Ascending aorta (tissue), 2 donors: ENCODE data around the gene PSMB3. TPM values are rescaled to one million over a fixed set of nuclear protein-coding genes. Genes with fewer than 3 reads are reported as not detected.

Experiments
- DNase-seq, 2 donors: peaks; one replicate each; pipeline ENCODE4 v3.0.0-alpha.2; 2019; ENCODE audit warnings: low spot score in 2 of 2
- H3K27ac ChIP-seq, 2 donors: fragments of 200-600 bp; sonication (generic); one replicate each; pipeline ENCODE4 v1.5.1; 2016 to 2017; ENCODE audit warnings: mild to moderate bottlenecking in 1 of 2
- H3K27me3 ChIP-seq: fragments of 200-600 bp; sonication (generic); one replicate; pipeline ENCODE4 v1.5.1; 2017
- H3K36me3 ChIP-seq, 2 donors: fragments of 200-600 bp; sonication (generic); one replicate each; pipeline ENCODE4 v1.5.1; 2016
- H3K4me1 ChIP-seq, 2 donors: fragments of 200-600 bp; sonication (generic); one replicate each; pipeline ENCODE4 v1.5.1; 2016 to 2017; ENCODE audit warnings: mild to moderate bottlenecking in 1 of 2
- H3K4me3 ChIP-seq, 2 donors: fragments of 200-600 bp; sonication (generic); one replicate each; pipeline ENCODE4 v1.5.1; 2016 to 2017; ENCODE audit warnings: mild to moderate bottlenecking in 1 of 2
- H3K9me3 ChIP-seq, 2 donors: fragments of 200-600 bp; sonication (generic); one replicate each; pipeline ENCODE4 v1.5.1; 2016
- intact Hi-C: fragments of 100-400 bp; cut with DNase I; formaldehyde crosslinking; loops from one replicate; pipeline ENCODE4 v1.15.1; 2023
- total RNA-seq: library from RNA; depleted of rRNA; stranded (reverse); fragments of >200 nt; gene quantifications from one replicate; pipeline ENCODE4 v1.1.0, GENCODE V29; 2016
- TF ChIP-seq, protein P1 (sequence below), 3 experiments: fragments of 200-600 bp in 2 of 3; fragments of 450-650 bp in 1 of 3; sonication (generic) in 2 of 3; IDR thresholded peaks; one replicate each; pipeline ENCODE4 v1.5.1; 2016 to 2019; ENCODE audit warnings: antibody characterized with exemption in 3 of 3, mild to moderate bottlenecking in 1 of 3, moderate library complexity in 1 of 3

Gene PSMB3
- total RNA-seq, 1 donor from 2014 or later: 189 TPM

DNA sequence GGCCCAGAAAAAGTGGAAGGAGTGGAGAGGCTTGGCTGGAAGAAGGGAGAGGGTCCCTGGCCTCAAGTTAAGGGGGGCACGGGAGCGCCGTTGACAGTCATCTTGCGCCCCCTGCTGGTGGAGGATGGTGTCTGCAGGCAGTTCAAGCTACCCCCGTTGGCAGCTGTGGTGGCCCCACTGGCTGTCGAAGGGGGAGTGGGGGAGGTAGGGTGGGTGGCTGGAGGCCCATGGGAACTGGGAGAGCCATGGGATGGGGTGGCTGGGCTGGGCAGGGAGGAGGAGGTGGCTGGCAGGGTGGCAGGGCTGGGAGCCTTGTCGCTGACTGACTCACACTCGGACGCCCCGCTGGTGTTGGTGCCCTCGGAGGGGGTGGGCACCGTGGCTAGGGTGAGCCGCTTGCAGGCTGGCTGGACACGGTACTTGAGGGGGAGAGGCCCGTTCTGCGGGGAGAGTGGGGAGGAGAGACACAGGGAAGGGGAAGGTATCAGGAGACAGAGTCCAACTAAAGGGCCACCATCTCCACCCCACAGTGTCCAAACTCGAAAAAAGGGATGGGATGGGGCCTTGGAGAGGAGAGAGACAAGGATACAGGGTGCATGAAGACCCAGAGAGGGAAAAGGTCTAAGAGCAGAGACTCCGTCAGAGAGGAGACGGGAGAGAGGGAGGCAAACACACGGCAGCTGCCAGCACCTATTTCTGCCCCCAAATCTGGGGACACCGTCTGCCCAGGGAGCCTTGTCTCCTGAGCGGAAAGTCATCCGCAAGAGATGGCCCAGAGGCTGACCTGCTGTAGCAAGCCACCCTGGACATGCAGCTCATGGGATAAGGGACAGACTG lies 17.2 kb upstream of the PSMB3 start:
- peaks cover 5 to 17% of the 10 kb centered on the region in 2 donors for H3K4me1 ChIP-seq
- TF ChIP-seq, protein P1, sequence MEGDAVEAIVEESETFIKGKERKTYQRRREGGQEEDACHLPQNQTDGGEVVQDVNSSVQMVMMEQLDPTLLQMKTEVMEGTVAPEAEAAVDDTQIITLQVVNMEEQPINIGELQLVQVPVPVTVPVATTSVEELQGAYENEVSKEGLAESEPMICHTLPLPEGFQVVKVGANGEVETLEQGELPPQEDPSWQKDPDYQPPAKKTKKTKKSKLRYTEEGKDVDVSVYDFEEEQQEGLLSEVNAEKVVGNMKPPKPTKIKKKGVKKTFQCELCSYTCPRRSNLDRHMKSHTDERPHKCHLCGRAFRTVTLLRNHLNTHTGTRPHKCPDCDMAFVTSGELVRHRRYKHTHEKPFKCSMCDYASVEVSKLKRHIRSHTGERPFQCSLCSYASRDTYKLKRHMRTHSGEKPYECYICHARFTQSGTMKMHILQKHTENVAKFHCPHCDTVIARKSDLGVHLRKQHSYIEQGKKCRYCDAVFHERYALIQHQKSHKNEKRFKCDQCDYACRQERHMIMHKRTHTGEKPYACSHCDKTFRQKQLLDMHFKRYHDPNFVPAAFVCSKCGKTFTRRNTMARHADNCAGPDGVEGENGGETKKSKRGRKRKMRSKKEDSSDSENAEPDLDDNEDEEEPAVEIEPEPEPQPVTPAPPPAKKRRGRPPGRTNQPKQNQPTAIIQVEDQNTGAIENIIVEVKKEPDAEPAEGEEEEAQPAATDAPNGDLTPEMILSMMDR (IDR thresholded peaks at IDR 0.05): peak; percentile 92 to 97 (median 94)
- peak in 1 of 2 donors; percentile 81 for DNase-seq
- H3K27me3 ChIP-seq: no peaks in the 10 kb centered on the region
- H3K27ac ChIP-seq: peak overlapping the region in 1 of 2 donors; percentile 36
- H3K36me3 ChIP-seq: peaks cover 21 to 57% of the 10 kb centered on the region in 2 donors
- H3K9me3 ChIP-seq: no peaks in the 10 kb centered on the region
- intact Hi-C loops: no loop called here
- H3K4me3 ChIP-seq: no peak overlapping the region

DNA sequence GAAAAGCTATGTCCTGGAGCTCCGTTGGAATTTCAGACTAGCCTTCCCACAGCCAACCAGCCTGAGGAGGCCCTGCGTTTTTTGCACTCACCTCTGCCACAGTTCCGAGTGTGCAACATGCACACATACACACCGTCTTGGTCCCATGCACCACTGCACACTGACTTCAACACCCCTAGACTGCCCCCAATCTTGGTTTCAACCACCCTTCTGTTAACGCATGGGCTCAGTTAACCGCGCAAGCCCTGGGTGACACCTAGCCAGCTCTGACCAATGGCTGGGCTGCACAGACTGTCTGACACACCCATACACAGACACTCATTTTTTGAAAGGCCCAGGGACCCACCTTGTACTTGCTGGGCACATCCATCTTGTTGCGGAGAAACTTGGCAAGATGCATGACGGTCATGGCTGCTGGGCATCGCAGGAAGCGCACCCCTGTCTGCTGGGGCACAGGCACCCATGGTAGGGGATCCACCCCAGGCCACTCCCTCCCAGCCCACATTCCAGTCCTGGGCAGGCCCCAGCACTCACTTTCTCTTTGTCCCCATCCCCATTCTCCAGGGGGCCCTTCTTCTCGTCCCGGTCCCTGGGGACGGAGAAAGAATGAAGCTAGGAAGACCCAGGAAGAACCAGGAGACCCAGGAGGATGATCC lies 14.4 kb upstream of the PSMB3 start:
- Histone ChIP-seq H3K9me3 (no peaks in the 10 kb centered on the region), H3K36me3 (peaks cover 21 to 54% of the 10 kb centered on the region in 2 donors), H3K4me1 (peaks cover 0 to 18% of the 10 kb centered on the region in 2 donors), H3K27me3 (no peaks in the 10 kb centered on the region), H3K4me3 (no peak overlapping the region), H3K27ac (no peak overlapping the region)
- no peak for DNase-seq
- intact Hi-C loops: no loop called here
- TF ChIP-seq, protein P1 (IDR thresholded peaks at IDR 0.05): no peak

DNA sequence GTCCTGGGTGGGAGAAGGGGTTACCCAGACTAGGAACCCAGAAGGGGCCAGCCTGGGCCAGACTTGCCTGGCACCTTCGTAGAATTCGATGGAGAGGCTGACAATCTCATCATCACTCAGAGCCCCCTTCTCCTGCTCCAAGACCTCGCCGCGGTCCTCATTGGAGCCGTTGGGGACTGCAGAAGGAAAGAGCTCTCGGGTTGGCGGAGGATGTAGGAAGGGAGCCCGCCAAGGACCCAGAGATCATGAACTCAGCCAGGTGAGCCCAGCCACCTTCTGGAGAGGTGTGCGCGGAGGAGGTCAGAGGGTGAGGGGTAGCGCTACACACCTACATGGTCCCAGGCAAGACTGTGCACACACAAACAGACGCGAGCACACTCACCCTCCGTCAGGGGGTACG lies 13.9 kb upstream of the PSMB3 start:
- H3K36me3 ChIP-seq: peaks cover 21 to 49% of the 10 kb centered on the region in 2 donors
- no peak for DNase-seq
- intact Hi-C loops: no loop called here
- no peak overlapping the region for H3K4me3 ChIP-seq
- no peaks in the 10 kb centered on the region for H3K9me3 ChIP-seq
- H3K27me3 ChIP-seq: no peaks in the 10 kb centered on the region
- no peak overlapping the region for H3K27ac ChIP-seq
- TF ChIP-seq, protein P1 (IDR thresholded peaks at IDR 0.05): no peak
- H3K4me1 ChIP-seq: peaks cover 0 to 22% of the 10 kb centered on the region in 2 donors

GRCh38 chr17:38739305-38739704 lies 13.2 kb upstream of the PSMB3 start:
- Histone ChIP-seq H3K27me3 (no peaks in the 10 kb centered on the region), H3K27ac (no peak overlapping the region), H3K4me3 (no peak overlapping the region), H3K36me3 (peaks cover 21 to 43% of the 10 kb centered on the region in 2 donors), H3K9me3 (no peaks in the 10 kb centered on the region), H3K4me1 (peaks cover 0 to 22% of the 10 kb centered on the region in 2 donors)
- intact Hi-C loops: no loop called here
- DNase-seq: no peak
- TF ChIP-seq, protein P1 (IDR thresholded peaks at IDR 0.05): no peak

DNA sequence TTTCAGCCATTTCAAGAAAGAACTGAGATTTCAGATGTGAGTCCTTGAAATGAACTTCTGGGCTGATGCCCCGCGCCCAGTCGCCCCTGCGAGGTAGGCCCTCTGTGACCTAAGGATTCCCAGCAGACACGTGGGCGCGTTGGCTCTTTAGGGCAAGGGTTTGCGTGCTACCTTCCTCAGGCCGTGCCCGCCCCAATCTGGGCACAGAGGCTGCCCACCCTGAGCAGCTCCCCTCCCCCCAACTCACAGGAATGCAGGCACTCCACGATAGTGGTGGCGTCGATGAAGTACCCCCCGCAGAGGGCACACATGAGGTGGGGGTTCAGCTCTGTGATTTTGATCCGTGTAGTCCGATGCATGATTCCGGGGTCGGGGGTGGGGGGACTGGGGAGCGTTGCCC lies 12.5 kb upstream of the PSMB3 start:
- H3K27ac ChIP-seq: no peak overlapping the region
- H3K4me3 ChIP-seq: no peak overlapping the region
- H3K27me3 ChIP-seq: no peaks in the 10 kb centered on the region
- intact Hi-C loops: no loop called here
- H3K4me1 ChIP-seq: peaks cover 0 to 22% of the 10 kb centered on the region in 2 donors
- peaks cover 21 to 43% of the 10 kb centered on the region in 2 donors for H3K36me3 ChIP-seq
- TF ChIP-seq, protein P1 (IDR thresholded peaks at IDR 0.05): no peak
- DNase-seq: no peak
- no peaks in the 10 kb centered on the region for H3K9me3 ChIP-seq
